Sigmoid colon (tissue), 4 donors: Measurements from ENCODE around the gene HOXB2.

Experiments used
- CTCF ChIP-seq, 4 experiments: fragments of 450-650 bp in 3 of 4; fragments of 200-600 bp in 1 of 4; IDR thresholded peaks; one replicate each; pipeline ENCODE4 v1.5.1; 2016 to 2019; ENCODE audit warnings: antibody characterized with exemption in 4 of 4, mild to moderate bottlenecking in 3 of 4, moderate library complexity in 2 of 4
- EP300 ChIP-seq, 4 donors: sonication (generic); formaldehyde crosslinking; IDR thresholded peaks; one replicate each; pipeline ENCODE4 v1.6.1; 2017; ENCODE audit warnings: antibody characterized with exemption in 4 of 4
- POLR2A ChIP-seq, 2 donors: fragments of 450-650 bp; IDR thresholded peaks; one replicate each; pipeline ENCODE4 v1.6.1; 2016; ENCODE audit warnings: antibody characterized with exemption in 2 of 2, mild to moderate bottlenecking in 2 of 2, moderate library complexity in 2 of 2
- POLR2AphosphoS5 ChIP-seq, 4 donors: sonication (generic); formaldehyde crosslinking; IDR thresholded peaks; one replicate each; pipeline ENCODE4 v1.6.1; 2017; ENCODE audit warnings: antibody characterized with exemption in 4 of 4

- no peak for TF ChIP-seq CTCF (IDR thresholded peaks at IDR 0.05)
- peak; percentile 54 to 83 (median 62) for TF ChIP-seq POLR2AphosphoS5 (IDR thresholded peaks at IDR 0.05)
- TF ChIP-seq EP300 (IDR thresholded peaks at IDR 0.05) = no peak
- TF ChIP-seq POLR2A (IDR thresholded peaks at IDR 0.05) = peak; percentile 17 to 37
Measured at GRCh38 chr17:48577946-48578615, 33.2 kb upstream of the HOXB2 start, which contains the start of gene HOXB4.
